AML-193 (cell line): ENCODE measurements around the gene TBX2.

Experiments used
- DNase-seq, 2 experiments: peaks; one replicate each; lab custom pipeline; 2025; lab: John Stamatoyannopoulos, UW

The TBX2 gene

GRCh38 chr17:61402073-61402541, 2.5 kb downstream of the TBX2 start:
- DNase-seq, result no peak

GRCh38 chr17:61402978-61403800, 3.5 kb downstream of the TBX2 start:
- DNase-seq, result no peak

DNA sequence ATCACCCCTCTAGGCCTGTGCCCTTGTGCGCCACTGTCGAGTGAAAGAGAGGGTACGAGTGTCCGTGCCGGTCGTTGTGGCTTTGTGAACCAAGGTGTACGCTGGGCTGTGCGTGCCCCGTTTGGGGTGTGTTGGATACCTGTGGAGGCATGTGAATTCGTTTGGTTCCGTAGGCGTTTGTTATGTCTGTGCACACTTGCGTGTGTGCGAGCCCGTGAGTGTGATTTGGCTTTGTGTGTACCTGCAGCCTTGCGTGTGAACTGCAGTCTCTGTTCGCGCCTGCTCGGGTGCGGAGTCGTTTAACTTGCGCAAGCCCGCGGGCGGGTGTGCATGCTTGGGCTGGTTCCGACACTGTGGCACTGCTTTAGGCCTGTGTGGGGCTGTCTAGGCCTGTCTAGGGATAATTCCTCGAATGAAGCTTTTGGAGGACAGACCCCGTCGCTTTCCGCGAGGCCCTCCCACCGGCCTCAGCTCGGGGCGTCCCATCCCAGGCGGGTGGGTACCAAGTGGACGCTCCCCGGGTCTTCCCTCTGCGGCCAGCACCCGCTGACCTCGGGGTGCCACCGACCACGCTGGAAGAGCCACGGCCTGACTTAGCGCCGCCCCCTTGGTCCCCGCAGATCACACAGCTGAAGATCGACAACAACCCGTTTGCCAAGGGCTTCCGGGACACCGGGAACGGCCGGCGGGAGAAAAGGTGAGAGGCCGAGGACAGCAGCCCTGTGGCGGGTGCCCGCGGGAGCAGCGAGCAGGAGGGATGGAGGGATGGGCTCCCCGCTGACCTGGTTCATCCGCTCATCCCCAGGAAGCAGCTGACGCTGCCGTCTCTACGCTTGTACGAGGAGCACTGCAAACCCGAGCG, 4.4 kb downstream of the TBX2 start:
- no peak for DNase-seq

- no peak for DNase-seq
Measured at GRCh38 chr17:61404663-61404912, 4.9 kb downstream of the TBX2 start.

GRCh38 chr17:61404913-61405685, 5.5 kb downstream of the TBX2 start:
- DNase-seq, result no peak

DNA sequence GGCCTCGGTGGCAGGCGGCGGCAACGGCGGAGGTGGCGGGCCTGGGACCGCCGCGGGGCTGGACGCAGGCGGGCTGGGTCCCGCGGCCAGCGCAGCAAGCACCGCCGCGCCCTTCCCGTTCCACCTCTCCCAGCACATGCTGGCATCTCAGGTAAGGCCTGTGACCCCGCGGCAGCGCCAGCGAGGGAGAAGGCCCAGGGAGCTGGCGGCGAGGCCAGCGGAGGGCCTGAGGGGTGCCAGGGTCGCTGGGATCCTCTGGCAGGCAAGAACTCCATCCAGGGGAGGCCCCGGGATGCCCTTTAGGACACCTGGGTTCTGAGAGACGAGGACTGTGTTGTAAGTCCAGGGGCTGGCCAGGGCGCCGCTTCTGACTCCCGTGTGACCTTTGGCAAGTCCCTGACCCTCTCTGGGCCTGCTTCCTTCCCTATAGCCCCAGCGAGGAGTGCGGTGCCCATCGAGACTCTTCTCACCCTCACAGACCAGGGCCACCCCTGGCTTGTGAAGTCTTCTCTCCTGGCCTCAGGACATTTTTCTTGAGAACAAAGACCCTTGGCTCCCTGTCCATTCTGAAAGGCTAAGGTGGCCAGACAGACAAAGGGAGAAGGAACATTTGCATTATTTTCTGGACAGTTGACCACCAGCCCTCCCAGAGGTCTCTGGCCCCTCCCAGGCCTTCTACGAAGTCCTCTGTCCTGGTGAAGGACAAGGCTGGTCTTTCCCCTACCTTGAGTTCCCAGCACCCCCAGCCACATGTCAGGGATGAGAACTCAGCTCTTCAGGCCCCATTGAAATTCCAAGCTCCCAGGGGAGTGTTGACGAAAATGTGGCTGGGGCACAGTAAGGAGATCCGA, 6.3 kb downstream of the TBX2 start:
- no peak for DNase-seq

- DNase-seq, result no peak
Measured at GRCh38 chr17:61406537-61406845, 6.8 kb downstream of the TBX2 start.

GRCh38 chr17:61406971-61407911, 7.6 kb downstream of the TBX2 start:
- DNase-seq, result no peak

GRCh38 chr17:61408151-61409041, 8.8 kb downstream of the TBX2 start:
- no peak for DNase-seq

DNA sequence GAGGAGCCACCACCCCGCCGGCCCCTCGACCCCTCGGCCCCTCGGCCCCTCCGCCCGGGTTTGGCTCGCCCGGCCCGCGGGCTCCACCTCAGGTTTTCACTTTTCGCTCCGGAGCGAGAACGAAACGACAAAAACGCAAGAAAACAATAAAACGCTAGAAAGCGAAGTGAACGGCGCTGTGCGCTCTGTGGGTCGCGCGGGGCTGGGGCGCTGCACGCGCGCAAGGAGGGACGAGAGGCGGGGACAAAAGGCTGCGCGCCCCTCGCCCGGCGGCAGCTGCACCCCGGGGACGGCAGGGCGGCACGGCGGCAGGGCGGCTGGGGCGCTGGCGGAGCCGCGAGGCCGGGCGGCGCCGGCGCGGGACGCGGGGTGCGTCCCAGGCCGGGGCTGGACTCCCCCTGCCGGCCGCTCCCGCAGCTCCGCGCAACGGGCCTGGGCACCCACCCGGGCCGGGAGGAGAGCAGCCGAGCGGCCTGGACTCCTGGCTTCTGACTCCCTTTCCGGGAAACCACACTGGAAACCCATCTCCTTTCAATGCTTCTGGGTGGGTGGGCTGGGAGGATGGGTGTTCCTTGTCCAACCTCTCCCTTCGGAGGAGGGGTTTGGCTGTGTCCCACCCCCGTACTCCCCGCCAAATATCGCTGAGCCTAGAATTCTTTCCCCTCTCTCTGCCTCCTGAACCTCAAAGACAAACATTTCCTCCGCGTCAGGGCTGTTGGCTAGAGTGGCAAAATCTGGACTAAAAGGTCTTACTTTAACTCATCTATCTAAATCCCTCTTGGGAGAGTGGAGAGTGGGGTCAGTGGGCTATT, 9.9 kb downstream of the TBX2 start:
- peak; percentile 59 to 65 for DNase-seq

GRCh38 chr17:61410141-61411010, 10.7 kb downstream of the TBX2 start:
- DNase-seq, result peak; percentile 28 to 43

GRCh38 chr17:61411011-61411260, 11.3 kb downstream of the TBX2 start:
- no peak for DNase-seq

GRCh38 chr17:61411261-61412142, 11.9 kb downstream of the TBX2 start:
- peak; percentile 31 to 32 for DNase-seq

- peak; percentile 65 to 75 for DNase-seq
Measured at GRCh38 chr17:61412143-61412859, 12.7 kb downstream of the TBX2 start.

DNA sequence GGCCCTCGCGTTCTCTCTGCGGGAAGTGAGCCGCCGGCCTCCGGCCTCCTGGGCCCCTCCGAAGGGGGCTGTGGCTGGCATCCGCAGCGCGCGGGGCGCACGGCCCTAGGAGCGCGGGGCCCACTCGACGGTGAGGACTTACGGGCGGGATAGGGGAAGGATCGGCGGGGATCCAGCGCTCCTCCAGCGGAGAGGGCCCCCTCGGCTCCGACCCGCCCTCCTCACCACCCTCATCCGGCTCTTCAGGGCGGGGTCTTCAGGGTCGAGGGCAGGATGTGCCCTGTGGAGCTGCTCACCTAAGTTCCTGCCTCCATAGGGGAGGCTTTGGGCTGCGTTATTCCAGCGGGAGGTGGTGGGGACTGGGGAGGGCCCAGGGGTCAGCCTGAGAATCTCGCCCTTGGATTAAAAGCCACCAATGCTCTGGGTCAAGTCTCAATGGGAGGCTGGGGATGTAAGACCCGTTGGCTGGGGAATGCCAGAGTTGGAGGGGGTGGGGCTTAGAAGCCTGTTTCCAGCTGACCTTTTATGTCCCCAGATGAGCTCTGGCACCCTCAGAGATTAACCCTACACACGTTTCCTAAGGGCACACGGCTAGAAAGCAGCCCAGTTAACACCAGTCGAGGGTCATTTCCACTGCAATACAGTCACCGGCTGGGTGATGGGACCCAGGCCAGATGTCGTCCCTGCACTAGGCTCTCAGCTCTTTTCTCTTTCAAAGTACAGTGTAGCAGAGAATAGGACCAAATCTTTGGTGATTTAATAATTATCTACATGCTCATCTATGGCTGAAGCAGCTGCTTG, 13.4 kb downstream of the TBX2 start:
- peak in 1 of 2 experiments; percentile 15 for DNase-seq
